GM18907 (cell line): ENCODE results near the gene TACC2.

Experiments
- ATAC-seq: cut with Tn5 transposase; IDR thresholded peaks from one replicate; pipeline ENCODE4 v1.9.1; 2021; ENCODE audit warnings: mild to moderate bottlenecking, moderate library complexity; ENCODE audit not compliant: unreplicated experiment

TACC2 gene

GRCh38 chr10:122288917-122289316 is 300.0 kb downstream of the TACC2 start:
- no peak for ATAC-seq

- no peak for ATAC-seq
Measured at GRCh38 chr10:122290334-122290733, 301.4 kb downstream of the TACC2 start.

GRCh38 chr10:122290833-122291532 is 302.0 kb downstream of the TACC2 start:
- no peak for ATAC-seq

GRCh38 chr10:122291739-122292138 is 302.8 kb downstream of the TACC2 start:
- ATAC-seq, result no peak

- no peak for ATAC-seq
Measured at GRCh38 chr10:122292376-122292775, 303.4 kb downstream of the TACC2 start.

- ATAC-seq, result no peak
Measured at GRCh38 chr10:122293156-122293960, 304.4 kb downstream of the TACC2 start.

GRCh38 chr10:122293961-122294380 is 305.0 kb downstream of the TACC2 start:
- ATAC-seq, result no peak

- no peak for ATAC-seq
Measured at GRCh38 chr10:122294511-122295450, 305.8 kb downstream of the TACC2 start.

GRCh38 chr10:122295451-122295809 is 306.5 kb downstream of the TACC2 start:
- no peak for ATAC-seq

GRCh38 chr10:122296363-122297120 is 307.6 kb downstream of the TACC2 start:
- ATAC-seq, result no peak

GRCh38 chr10:122297583-122297982 is 308.6 kb downstream of the TACC2 start:
- ATAC-seq, result no peak

- ATAC-seq, result no peak
Measured at GRCh38 chr10:122298206-122298597, 309.2 kb downstream of the TACC2 start.

- peak; percentile 75 for ATAC-seq
Measured at GRCh38 chr10:122298598-122299301, 309.8 kb downstream of the TACC2 start.

GRCh38 chr10:122299423-122300075 is 310.6 kb downstream of the TACC2 start:
- ATAC-seq, result no peak

- ATAC-seq, result no peak
Measured at GRCh38 chr10:122301055-122301810, 312.3 kb downstream of the TACC2 start.

GRCh38 chr10:122301811-122302115 is 312.8 kb downstream of the TACC2 start:
- no peak for ATAC-seq

- ATAC-seq, result no peak
Measured at GRCh38 chr10:122302315-122302714, 313.4 kb downstream of the TACC2 start.

- no peak for ATAC-seq
Measured at GRCh38 chr10:122303271-122304053, 314.5 kb downstream of the TACC2 start.
